GM19043 (cell line): ENCODE results near the gene TSPAN14.

ENCODE experiments used
- ATAC-seq: cut with Tn5 transposase; IDR thresholded peaks from one replicate; pipeline ENCODE4 v1.9.1; 2021; ENCODE audit warnings: low read depth; ENCODE audit not compliant: unreplicated experiment

TSPAN14 gene

GRCh38 chr10:80454513-80455460 is 677 bp downstream of the TSPAN14 start:
- ATAC-seq: peak; percentile 10

- no peak for ATAC-seq
These were observed 1.6 kb downstream of the TSPAN14 start for GRCh38 chr10:80455461-80456349.

- ATAC-seq: no peak
These were observed 3.6 kb downstream of the TSPAN14 start for GRCh38 chr10:80457554-80458262.

GRCh38 chr10:80458263-80458625 is 4.1 kb downstream of the TSPAN14 start:
- no peak for ATAC-seq

- no peak for ATAC-seq
These were observed 4.5 kb downstream of the TSPAN14 start for GRCh38 chr10:80458638-80459037.

- peak; percentile 44 for ATAC-seq
These were observed 5.1 kb downstream of the TSPAN14 start for GRCh38 chr10:80459047-80459865.

- ATAC-seq: no peak
These were observed 6.5 kb downstream of the TSPAN14 start for GRCh38 chr10:80460399-80461207.

GRCh38 chr10:80461208-80462183 is 7.4 kb downstream of the TSPAN14 start:
- no peak for ATAC-seq

- no peak for ATAC-seq
These were observed 8.3 kb downstream of the TSPAN14 start for GRCh38 chr10:80462299-80462980.

GRCh38 chr10:80462981-80463741 is 9.1 kb downstream of the TSPAN14 start:
- ATAC-seq: no peak

- no peak for ATAC-seq
These were observed 9.8 kb downstream of the TSPAN14 start for GRCh38 chr10:80463868-80464267.

GRCh38 chr10:80464557-80465450 is 10.7 kb downstream of the TSPAN14 start:
- ATAC-seq: no peak

GRCh38 chr10:80465451-80465835 is 11.3 kb downstream of the TSPAN14 start:
- no peak for ATAC-seq

- ATAC-seq: no peak
These were observed 11.9 kb downstream of the TSPAN14 start for GRCh38 chr10:80465839-80466590.

- no peak for ATAC-seq
These were observed 12.7 kb downstream of the TSPAN14 start for GRCh38 chr10:80466724-80467326.
